Measurements from ENCODE around the gene TRPV4. TPM values are rescaled to one million over a fixed set of nuclear protein-coding genes. Genes with fewer than 3 reads are reported as not detected.
A peak's percentile ranks its signal among the peaks of the same experiment; 100 is the strongest.

The TRPV4 gene
- polyA plus RNA-seq, 1 of the 3 experiments (the other 2 are of a cell fraction), result 5.2 TPM

- TF ChIP-seq NFIC (IDR thresholded peaks at IDR 0.05; ENCODE audit: borderline replicate concordance) (no peak), REST (IDR thresholded peaks at IDR 0.05; ENCODE audit: low read depth, low read length) (peak; percentile 63; the same call in 1 of the 2 replicates)
- Histone ChIP-seq H3K9ac (peak overlapping the region; percentile 48; the same call in 1 of the 2 replicates), H3K27me3 (ENCODE audit: insufficient read depth) (no peaks in the 10 kb centered on the region), H3K27ac (ENCODE audit: low read depth in 2 of 2, low read length in 1 of 2) (no peak overlapping the region; a peak in 1 of 4 replicates), H3K4me3 (ENCODE audit: low read depth in 2 of 2, low read length in 1 of 2) (peak overlapping the region; percentile 79 to 82), H2AFZ (ENCODE audit: low read depth) (peak overlapping the region; percentile 85), H3K4me2 (peak overlapping the region; percentile 89), H3K79me2 (ENCODE audit: insufficient read depth) (peaks cover 39% of the 10 kb centered on the region), H3K9me3 (no peaks in the 10 kb centered on the region), H3K36me3 (replicated peaks in 1 of 2; ENCODE audit: control insufficient read depth in 1 of 2, insufficient read depth in 2 of 2, low read length in 1 of 2) (no peaks in the 10 kb centered on the region), H3K9me2 (no peaks in the 10 kb centered on the region), H3F3A (replicated peaks; ENCODE audit: insufficient read depth) (no peaks in the 10 kb centered on the region), H4K20me1 (ENCODE audit: insufficient read depth) (no peaks in the 10 kb centered on the region; the same call in 1 of the 2 replicates), H3K4me1 (ENCODE audit: control insufficient read depth in 1 of 2, insufficient read depth in 2 of 2, low read depth in 1 of 2, low read length in 1 of 2) (peaks cover 0 to 17% of the 10 kb centered on the region in 2 experiments; a peak in 1 of 4 replicates)
- WGBS (ENCODE audit: low lambda C conversion rate), result 10% methylated on average over 9 of the region's 9 CpGs
- no peak for DNase-seq
- ChIA-PET POLR2A (no interaction called here), CTCF (interaction anchor here (0.6 to 3.2 kb wide), 9 partner anchors 19 to 1126 kb away, joined by 3 to 17 read pairs (median 4); partner anchors contain the start of genes MMAB, MVK and TCHP)
Observed at GRCh38 chr12:109880938-109881337, 47.7 kb upstream of the TRPV4 start.

- ChIA-PET CTCF (interaction anchor here (0.6 to 3.9 kb wide), 11 partner anchors 20 to 1127 kb away, joined by 3 to 26 read pairs (median 4); partner anchors contain the start of genes MMAB, MVK and TCHP), POLR2A (no interaction called here)
- Histone ChIP-seq H3K79me2 (ENCODE audit: insufficient read depth) (peaks cover 43% of the 10 kb centered on the region), H3K27ac (ENCODE audit: low read depth in 2 of 2, low read length in 1 of 2) (peak within 1 kb of the TSS in 1 of 2 experiments; percentile 75; a peak in 1 of 4 replicates), H3K9ac (peak within 1 kb of the TSS; percentile 70), H3K4me1 (ENCODE audit: control insufficient read depth in 1 of 2, insufficient read depth in 2 of 2, low read depth in 1 of 2, low read length in 1 of 2) (peaks cover 0 to 19% of the 10 kb centered on the region in 2 experiments; a peak in 1 of 4 replicates), H4K20me1 (ENCODE audit: insufficient read depth) (no peaks in the 10 kb centered on the region; the same call in 1 of the 2 replicates), H3K27me3 (ENCODE audit: insufficient read depth) (no peaks in the 10 kb centered on the region), H3K9me3 (no peaks in the 10 kb centered on the region), H3K4me3 (ENCODE audit: low read depth in 2 of 2, low read length in 1 of 2) (peak within 1 kb of the TSS; percentile 79 to 82), H2AFZ (ENCODE audit: low read depth) (peak within 1 kb of the TSS; percentile 85), H3K4me2 (peak within 1 kb of the TSS; percentile 92), H3K36me3 (replicated peaks in 1 of 2; ENCODE audit: control insufficient read depth in 1 of 2, insufficient read depth in 2 of 2, low read length in 1 of 2) (no peaks in the 10 kb centered on the region), H3F3A (replicated peaks; ENCODE audit: insufficient read depth) (no peaks in the 10 kb centered on the region), H3K9me2 (no peaks in the 10 kb centered on the region)
- peak; percentile 99 for DNase-seq
- 3% methylated on average over 16 of the region's 92 CpGs for WGBS (ENCODE audit: low lambda C conversion rate)
- TF ChIP-seq RXRA (IDR thresholded peaks at IDR 0.05; ENCODE audit: borderline replicate concordance, low read depth) (no peak), EP300 (IDR thresholded peaks at IDR 0.05; ENCODE audit: borderline replicate concordance in 1 of 2, low read depth in 1 of 2, low read length in 1 of 2) (no peak), RAD21 (IDR thresholded peaks at IDR 0.05; ENCODE audit: low read length) (peak; percentile 68), CTCF (IDR thresholded peaks at IDR 0.05) (0 out of 2 replicates have a peak, but pooled peaks have one; percentile 35), REST (IDR thresholded peaks at IDR 0.05; ENCODE audit: low read depth, low read length) (no peak), MEF2A (IDR thresholded peaks at IDR 0.05; ENCODE audit: borderline replicate concordance, low read depth) (no peak), TAF1 (IDR thresholded peaks at IDR 0.05; ENCODE audit: borderline replicate concordance, low read depth, low read length) (no peak), YY1 (IDR thresholded peaks at IDR 0.05; ENCODE audit: low read depth) (no peak), TCF12 (IDR thresholded peaks at IDR 0.05) (no peak), FOXJ3 (CRISPR knock-in tag; IDR thresholded peaks at IDR 0.05) (no peak), NRF1 (IDR thresholded peaks at IDR 0.05; ENCODE audit: low read depth, low read length) (peak; percentile 36; the same call in 1 of the 2 replicates), CHD2 (IDR thresholded peaks at IDR 0.05; ENCODE audit: low read length, partially characterized antibody) (no peak), RFX5 (IDR thresholded peaks at IDR 0.05; ENCODE audit: low read length) (peak; percentile 48; the same call in 1 of the 2 replicates), NFIC (IDR thresholded peaks at IDR 0.05; ENCODE audit: borderline replicate concordance) (no peak), TEAD4 (IDR thresholded peaks at IDR 0.05; ENCODE audit: borderline replicate concordance, insufficient read depth) (no peak)
Observed at GRCh38 chr12:109880043-109880931, 47.1 kb upstream of the TRPV4 start, which contains the start of gene GLTP. Gene GLTP, minus strand, starts transcription at chr12:109880541. Its CDS starts 167 bp downstream, at chr12:109880374.
